K562 (cell line): Measurements from ENCODE around the gene ADNP. TPM values are rescaled to one million over a fixed set of nuclear protein-coding genes. Genes with fewer than 3 reads are reported as not detected.

Source experiments
- EP300 ChIP-seq: IDR thresholded peaks from 2 replicates; pipeline ENCODE4 v1.6.1; 2012; ENCODE audit warnings: low read length, improper control_type of control experiment
- FOXJ2 ChIP-seq: fragments of 200-800 bp; sonication (Bioruptor generic); IDR thresholded peaks from 2 replicates; pipeline ENCODE4 v1.6.1; 2016; ENCODE audit warnings: missing genetic modification characterization, missing compliant biosample characterization
- JUN ChIP-seq, 2 experiments: sonication (generic) in 1 of 2; formaldehyde crosslinking in 1 of 2; IDR thresholded peaks; 2 replicates each; pipeline versions ENCODE4 v1.6.1 to v1.8.0; 2012 to 2022; ENCODE audit warnings: borderline replicate concordance in 2 of 2, mild to moderate bottlenecking in 2 of 2, improper control_type of control experiment in 1 of 2, low read depth in 1 of 2, low read length in 1 of 2, missing genetic modification reagents in 1 of 2
- KLF16 ChIP-seq: IDR thresholded peaks from 2 replicates; pipeline ENCODE4 v1.6.1; 2016; ENCODE audit warnings: antibody characterized with exemption
- MTA1 ChIP-seq: fragments of 450-650 bp; IDR thresholded peaks from 2 replicates; pipeline ENCODE4 v1.6.1; 2017; ENCODE audit warnings: borderline replicate concordance
- NFIX ChIP-seq: fragments of 250-450 bp; sonication (Bioruptor Pico); IDR thresholded peaks from 2 replicates; pipeline ENCODE4 v1.4.0; 2020; ENCODE audit warnings: low read depth, mild to moderate bottlenecking, moderate library complexity
- PRMT5 ChIP-seq: sonication (generic); formaldehyde crosslinking; IDR thresholded peaks from 2 replicates; pipeline ENCODE4 v1.5.0; 2020; ENCODE audit warnings: missing genetic modification reagents
- SRSF3 ChIP-seq: fragments of 200-400 bp; formaldehyde crosslinking; IDR thresholded peaks from 2 replicates; pipeline ENCODE4 v1.6.1; 2016; ENCODE audit warnings: mild to moderate bottlenecking, low read length, moderate library complexity; ENCODE audit not compliant: insufficient read depth
- ZNF41 ChIP-seq: fragments of 250-450 bp; sonication (Bioruptor Pico); conservative IDR thresholded peaks from 2 replicates; pipeline ENCODE4 v1.4.0; 2020; ENCODE audit warnings: mild to moderate bottlenecking
- polyA plus RNA-seq, 8 experiments: library from polyadenylated mRNA; depleted of rRNA in 4 of 8; stranded (reverse) in 5 of 8; unstranded in 3 of 8; fragments of >200 nt; fragmentation: Nextera tagmentation in 2 of 8; fragmentation: Illumina TruSeq in 1 of 8; extraction: Ambion mirVana in 2 of 8; extraction: Trizol in 1 of 8; gene quantifications; 2 replicates each; pipeline versions ENCODE4 v1.2.1 to v1.2.3, GENCODE V29; 2011 to 2014; ENCODE audit warnings: inconsistent platforms in 1 of 8, missing spikeins in 1 of 8
- total RNA-seq, 7 experiments: library from RNA; depleted of rRNA in 6 of 7; stranded (reverse); fragments of >200 nt in 6 of 7; fragmentation: Illumina TruSeq in 2 of 7; extraction: Trizol in 2 of 7; gene quantifications; 2 replicates each; pipeline versions ENCODE4 v1.2.1 to v1.2.3, GENCODE V29; 2011 to 2021; ENCODE audit warnings: low replicate concordance in 1 of 7
- TF ChIP-seq, protein P1 (sequence below): fragments of 150-350 bp; IDR thresholded peaks from 2 replicates; pipeline ENCODE4 v1.6.1; 2014; ENCODE audit warnings: low read depth, mild to moderate bottlenecking, low read length, borderline replicate concordance
- TF ChIP-seq, protein P2 (sequence below): sonication (generic); IDR thresholded peaks from 2 replicates; pipeline ENCODE4 v1.6.1; 2016
- TF ChIP-seq, protein P3 (sequence below): sonication (generic); formaldehyde crosslinking; IDR thresholded peaks from 2 replicates; pipeline ENCODE4 v1.8.0; 2023; ENCODE audit warnings: mild to moderate bottlenecking, missing genetic modification reagents
- TF ChIP-seq, protein P4 (sequence below): fragments of 250-450 bp; sonication (Bioruptor Pico); IDR thresholded peaks from 2 replicates; pipeline ENCODE4 v1.5.1; 2021; ENCODE audit warnings: mild to moderate bottlenecking
- TF ChIP-seq, protein P5 (sequence below): fragments of 250-450 bp; sonication (Bioruptor Pico); IDR thresholded peaks from 2 replicates; pipeline ENCODE4 v1.8.0; 2021; ENCODE audit warnings: moderate library complexity, mild to moderate bottlenecking, inconsistent platforms
- TF ChIP-seq, protein P6 (sequence below): fragments of 250-450 bp; sonication (Bioruptor Pico); IDR thresholded peaks from 2 replicates; pipeline ENCODE4 v1.8.0; 2022; ENCODE audit warnings: moderate library complexity, mild to moderate bottlenecking, inconsistent platforms

ADNP gene
- total and polyA plus RNA-seq, 9 of the 15 experiments (the other 6 are each of a cell fraction or from before 2014, with no cell fraction given): 17.8 to 59.9 (median 25.3) TPM

DNA sequence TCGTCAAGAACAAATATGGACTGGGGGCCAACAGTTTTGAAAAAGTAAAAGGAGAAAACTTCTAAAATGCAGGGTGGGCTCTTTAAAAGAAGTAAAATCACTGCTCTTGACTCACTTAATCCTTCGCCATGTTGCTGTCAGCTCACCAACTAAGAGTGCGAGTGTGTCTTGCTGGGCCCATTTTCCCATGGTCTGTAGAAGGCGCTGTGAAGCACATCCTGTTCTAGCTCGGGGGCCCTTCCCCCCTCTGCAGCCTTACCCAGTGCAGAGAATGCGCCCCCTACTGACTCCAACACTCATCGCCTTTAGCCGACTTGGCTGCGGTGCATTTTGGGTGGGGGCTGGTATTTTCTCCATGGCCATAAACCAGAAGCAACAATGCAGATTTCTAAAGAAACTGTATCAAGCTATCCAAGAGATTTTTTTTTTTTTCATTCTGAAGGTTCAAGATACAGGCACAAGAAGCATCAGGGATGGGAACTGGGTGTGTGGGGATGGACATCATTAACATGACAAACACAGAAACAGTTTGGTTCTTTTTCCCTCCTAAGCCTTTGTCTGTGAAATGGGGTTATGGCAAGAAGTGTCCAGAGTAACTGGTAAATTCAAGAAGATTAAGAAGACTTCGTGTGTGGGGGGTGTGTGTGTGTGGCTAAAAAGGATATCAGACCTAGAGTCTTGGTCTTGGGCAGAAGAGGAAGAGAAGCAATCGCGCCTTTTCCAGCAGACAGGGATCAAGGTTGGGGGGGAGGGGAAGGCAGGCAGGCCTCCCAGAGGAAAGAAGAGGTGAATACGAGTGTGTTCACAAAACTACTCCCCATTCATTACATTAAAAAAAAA lies 1.7 kb downstream of the ADNP start (continued):
- TF ChIP-seq, protein P1, sequence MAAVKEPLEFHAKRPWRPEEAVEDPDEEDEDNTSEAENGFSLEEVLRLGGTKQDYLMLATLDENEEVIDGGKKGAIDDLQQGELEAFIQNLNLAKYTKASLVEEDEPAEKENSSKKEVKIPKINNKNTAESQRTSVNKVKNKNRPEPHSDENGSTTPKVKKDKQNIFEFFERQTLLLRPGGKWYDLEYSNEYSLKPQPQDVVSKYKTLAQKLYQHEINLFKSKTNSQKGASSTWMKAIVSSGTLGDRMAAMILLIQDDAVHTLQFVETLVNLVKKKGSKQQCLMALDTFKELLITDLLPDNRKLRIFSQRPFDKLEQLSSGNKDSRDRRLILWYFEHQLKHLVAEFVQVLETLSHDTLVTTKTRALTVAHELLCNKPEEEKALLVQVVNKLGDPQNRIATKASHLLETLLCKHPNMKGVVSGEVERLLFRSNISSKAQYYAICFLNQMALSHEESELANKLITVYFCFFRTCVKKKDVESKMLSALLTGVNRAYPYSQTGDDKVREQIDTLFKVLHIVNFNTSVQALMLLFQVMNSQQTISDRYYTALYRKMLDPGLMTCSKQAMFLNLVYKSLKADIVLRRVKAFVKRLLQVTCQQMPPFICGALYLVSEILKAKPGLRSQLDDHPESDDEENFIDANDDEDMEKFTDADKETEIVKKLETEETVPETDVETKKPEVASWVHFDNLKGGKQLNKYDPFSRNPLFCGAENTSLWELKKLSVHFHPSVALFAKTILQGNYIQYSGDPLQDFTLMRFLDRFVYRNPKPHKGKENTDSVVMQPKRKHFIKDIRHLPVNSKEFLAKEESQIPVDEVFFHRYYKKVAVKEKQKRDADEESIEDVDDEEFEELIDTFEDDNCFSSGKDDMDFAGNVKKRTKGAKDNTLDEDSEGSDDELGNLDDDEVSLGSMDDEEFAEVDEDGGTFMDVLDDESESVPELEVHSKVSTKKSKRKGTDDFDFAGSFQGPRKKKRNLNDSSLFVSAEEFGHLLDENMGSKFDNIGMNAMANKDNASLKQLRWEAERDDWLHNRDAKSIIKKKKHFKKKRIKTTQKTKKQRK: no peak
- peak; percentile 50; the same call in 1 of the 2 replicates for TF ChIP-seq JUN (IDR thresholded peaks at IDR 0.05; ENCODE audit: borderline replicate concordance, low read depth, low read length)
- TF ChIP-seq JUN (CRISPR knock-in tag; IDR thresholded peaks at IDR 0.05; ENCODE audit: borderline replicate concordance): no peak
- TF ChIP-seq, protein P2, sequence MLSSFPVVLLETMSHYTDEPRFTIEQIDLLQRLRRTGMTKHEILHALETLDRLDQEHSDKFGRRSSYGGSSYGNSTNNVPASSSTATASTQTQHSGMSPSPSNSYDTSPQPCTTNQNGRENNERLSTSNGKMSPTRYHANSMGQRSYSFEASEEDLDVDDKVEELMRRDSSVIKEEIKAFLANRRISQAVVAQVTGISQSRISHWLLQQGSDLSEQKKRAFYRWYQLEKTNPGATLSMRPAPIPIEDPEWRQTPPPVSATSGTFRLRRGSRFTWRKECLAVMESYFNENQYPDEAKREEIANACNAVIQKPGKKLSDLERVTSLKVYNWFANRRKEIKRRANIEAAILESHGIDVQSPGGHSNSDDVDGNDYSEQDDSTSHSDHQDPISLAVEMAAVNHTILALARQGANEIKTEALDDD: no peak
- TF ChIP-seq MTA1: no peak
- peak; percentile 76 for TF ChIP-seq EP300
- no peak for TF ChIP-seq FOXJ2 (tag)
- peak; percentile 87 for TF ChIP-seq KLF16
- no peak for TF ChIP-seq PRMT5 (CRISPR knock-in tag)
- TF ChIP-seq ZNF41 (CRISPR knock-in tag): no peak; the same call in 1 of the 2 replicates
- TF ChIP-seq, protein P3, sequence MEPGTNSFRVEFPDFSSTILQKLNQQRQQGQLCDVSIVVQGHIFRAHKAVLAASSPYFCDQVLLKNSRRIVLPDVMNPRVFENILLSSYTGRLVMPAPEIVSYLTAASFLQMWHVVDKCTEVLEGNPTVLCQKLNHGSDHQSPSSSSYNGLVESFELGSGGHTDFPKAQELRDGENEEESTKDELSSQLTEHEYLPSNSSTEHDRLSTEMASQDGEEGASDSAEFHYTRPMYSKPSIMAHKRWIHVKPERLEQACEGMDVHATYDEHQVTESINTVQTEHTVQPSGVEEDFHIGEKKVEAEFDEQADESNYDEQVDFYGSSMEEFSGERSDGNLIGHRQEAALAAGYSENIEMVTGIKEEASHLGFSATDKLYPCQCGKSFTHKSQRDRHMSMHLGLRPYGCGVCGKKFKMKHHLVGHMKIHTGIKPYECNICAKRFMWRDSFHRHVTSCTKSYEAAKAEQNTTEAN (CRISPR knock-in tag): peak; percentile 38; the same call in 1 of the 2 replicates
- TF ChIP-seq, protein P4, sequence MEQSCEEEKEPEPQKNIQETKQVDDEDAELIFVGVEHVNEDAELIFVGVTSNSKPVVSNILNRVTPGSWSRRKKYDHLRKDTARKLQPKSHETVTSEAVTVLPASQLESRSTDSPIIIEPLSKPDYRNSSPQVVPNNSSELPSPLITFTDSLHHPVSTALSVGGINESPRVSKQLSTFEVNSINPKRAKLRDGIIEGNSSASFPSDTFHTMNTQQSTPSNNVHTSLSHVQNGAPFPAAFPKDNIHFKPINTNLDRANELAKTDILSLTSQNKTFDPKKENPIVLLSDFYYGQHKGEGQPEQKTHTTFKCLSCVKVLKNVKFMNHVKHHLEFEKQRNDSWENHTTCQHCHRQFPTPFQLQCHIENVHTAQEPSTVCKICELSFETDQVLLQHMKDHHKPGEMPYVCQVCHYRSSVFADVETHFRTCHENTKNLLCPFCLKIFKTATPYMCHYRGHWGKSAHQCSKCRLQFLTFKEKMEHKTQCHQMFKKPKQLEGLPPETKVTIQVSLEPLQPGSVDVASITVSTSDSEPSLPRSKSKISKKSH: no peak
- no peak for TF ChIP-seq NFIX (CRISPR knock-in tag)
- TF ChIP-seq, protein P5, sequence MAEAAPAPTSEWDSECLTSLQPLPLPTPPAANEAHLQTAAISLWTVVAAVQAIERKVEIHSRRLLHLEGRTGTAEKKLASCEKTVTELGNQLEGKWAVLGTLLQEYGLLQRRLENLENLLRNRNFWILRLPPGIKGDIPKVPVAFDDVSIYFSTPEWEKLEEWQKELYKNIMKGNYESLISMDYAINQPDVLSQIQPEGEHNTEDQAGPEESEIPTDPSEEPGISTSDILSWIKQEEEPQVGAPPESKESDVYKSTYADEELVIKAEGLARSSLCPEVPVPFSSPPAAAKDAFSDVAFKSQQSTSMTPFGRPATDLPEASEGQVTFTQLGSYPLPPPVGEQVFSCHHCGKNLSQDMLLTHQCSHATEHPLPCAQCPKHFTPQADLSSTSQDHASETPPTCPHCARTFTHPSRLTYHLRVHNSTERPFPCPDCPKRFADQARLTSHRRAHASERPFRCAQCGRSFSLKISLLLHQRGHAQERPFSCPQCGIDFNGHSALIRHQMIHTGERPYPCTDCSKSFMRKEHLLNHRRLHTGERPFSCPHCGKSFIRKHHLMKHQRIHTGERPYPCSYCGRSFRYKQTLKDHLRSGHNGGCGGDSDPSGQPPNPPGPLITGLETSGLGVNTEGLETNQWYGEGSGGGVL (CRISPR knock-in tag): no peak
- no peak for TF ChIP-seq SRSF3
- TF ChIP-seq, protein P6, sequence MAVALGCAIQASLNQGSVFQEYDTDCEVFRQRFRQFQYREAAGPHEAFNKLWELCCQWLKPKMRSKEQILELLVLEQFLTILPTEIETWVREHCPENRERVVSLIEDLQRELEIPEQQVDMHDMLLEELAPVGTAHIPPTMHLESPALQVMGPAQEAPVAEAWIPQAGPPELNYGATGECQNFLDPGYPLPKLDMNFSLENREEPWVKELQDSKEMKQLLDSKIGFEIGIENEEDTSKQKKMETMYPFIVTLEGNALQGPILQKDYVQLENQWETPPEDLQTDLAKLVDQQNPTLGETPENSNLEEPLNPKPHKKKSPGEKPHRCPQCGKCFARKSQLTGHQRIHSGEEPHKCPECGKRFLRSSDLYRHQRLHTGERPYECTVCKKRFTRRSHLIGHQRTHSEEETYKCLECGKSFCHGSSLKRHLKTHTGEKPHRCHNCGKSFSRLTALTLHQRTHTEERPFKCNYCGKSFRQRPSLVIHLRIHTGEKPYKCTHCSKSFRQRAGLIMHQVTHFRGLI (CRISPR knock-in tag): no peak; the same call in 1 of the 2 replicates
